GM18867 (cell line): ENCODE results near the gene DCAF4L1.
A peak's percentile ranks its signal among the peaks of the same experiment; 100 is the strongest.

Experiments
- ATAC-seq: cut with Tn5 transposase; IDR thresholded peaks from one replicate; pipeline ENCODE4 v1.9.1; 2021; ENCODE audit warnings: mild to moderate bottlenecking, moderate library complexity; ENCODE audit not compliant: unreplicated experiment

Gene DCAF4L1

GRCh38 chr4:41981456-41981855 is at the start of gene DCAF4L1:
Gene DCAF4L1, plus strand, starts transcription at chr4:41981756. Its CDS starts 37 bp downstream, at chr4:41981793.
- no peak for ATAC-seq

GRCh38 chr4:41932988-41933387 is 48.6 kb upstream of the DCAF4L1 start:
- no peak for ATAC-seq

- no peak for ATAC-seq
Observed at GRCh38 chr4:41933997-41934503, 47.5 kb upstream of the DCAF4L1 start.

GRCh38 chr4:41934514-41934900 is 47.0 kb upstream of the DCAF4L1 start:
- ATAC-seq: no peak

- peak; percentile 93 for ATAC-seq
Observed at GRCh38 chr4:41934901-41935651, 46.5 kb upstream of the DCAF4L1 start, which contains the start of gene TMEM33. Gene TMEM33, plus strand, starts transcription at chr4:41935429. Its CDS starts 56 bp downstream, at chr4:41935485.

GRCh38 chr4:41935652-41936021 is 45.9 kb upstream of the DCAF4L1 start:
- peak; percentile 13 for ATAC-seq

- no peak for ATAC-seq
Observed at GRCh38 chr4:41939016-41939626, 42.4 kb upstream of the DCAF4L1 start.

GRCh38 chr4:41940834-41941233 is 40.7 kb upstream of the DCAF4L1 start:
- ATAC-seq: no peak

GRCh38 chr4:41943506-41943905 is 38.0 kb upstream of the DCAF4L1 start:
- ATAC-seq: no peak

- no peak for ATAC-seq
Observed at GRCh38 chr4:41944089-41944488, 37.5 kb upstream of the DCAF4L1 start.

- ATAC-seq: no peak
Observed at GRCh38 chr4:41949531-41949930, 32.0 kb upstream of the DCAF4L1 start.

- no peak for ATAC-seq
Observed at GRCh38 chr4:41957634-41958033, 23.9 kb upstream of the DCAF4L1 start.

- no peak for ATAC-seq
Observed at GRCh38 chr4:41963105-41963504, 18.5 kb upstream of the DCAF4L1 start.

GRCh38 chr4:41964401-41964800 is 17.2 kb upstream of the DCAF4L1 start:
- ATAC-seq: no peak

- no peak for ATAC-seq
Observed at GRCh38 chr4:41967392-41967791, 14.2 kb upstream of the DCAF4L1 start.

GRCh38 chr4:41969671-41970070 is 11.9 kb upstream of the DCAF4L1 start:
- no peak for ATAC-seq

GRCh38 chr4:41975341-41975740 is 6.2 kb upstream of the DCAF4L1 start:
- ATAC-seq: no peak

- no peak for ATAC-seq
Observed at GRCh38 chr4:41976775-41977516, 4.6 kb upstream of the DCAF4L1 start.

GRCh38 chr4:41977709-41978108 is 3.8 kb upstream of the DCAF4L1 start:
- no peak for ATAC-seq

GRCh38 chr4:41982716-41983115 is 1.2 kb downstream of the DCAF4L1 start:
- ATAC-seq: no peak

GRCh38 chr4:41985151-41985550 is 3.6 kb downstream of the DCAF4L1 start:
- no peak for ATAC-seq

- peak; percentile 22 for ATAC-seq
Observed at GRCh38 chr4:41989994-41990364, 8.4 kb downstream of the DCAF4L1 start.
